ENCODE measurements around the gene RAMP2.
"Not testable (repeated sequence)": the region's sequence is repeated elsewhere in the genome, so short reads cannot be mapped to it uniquely, and the experiment has no call there.

DNA sequence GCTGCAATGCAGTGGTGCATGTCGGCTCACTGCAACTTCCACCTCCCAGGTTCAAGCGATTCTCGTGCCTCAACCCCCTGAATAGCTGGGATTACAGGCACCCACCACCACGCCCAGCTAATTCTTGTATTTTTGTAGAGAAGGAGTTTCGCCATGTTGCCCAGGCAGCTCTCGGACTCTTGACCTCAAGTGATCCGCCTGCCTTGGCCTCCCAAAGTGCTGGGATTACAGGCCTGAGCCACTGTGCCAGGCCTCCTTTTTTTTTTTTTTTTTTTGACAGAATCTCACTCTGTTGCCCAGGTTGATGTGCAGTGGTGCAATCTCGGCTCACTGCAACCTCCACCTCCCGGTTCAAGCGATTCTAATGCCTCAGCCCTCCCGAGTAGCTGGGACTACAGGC lies 18.1 kb upstream of the RAMP2 start:
- TF ChIP-seq, protein P1, sequence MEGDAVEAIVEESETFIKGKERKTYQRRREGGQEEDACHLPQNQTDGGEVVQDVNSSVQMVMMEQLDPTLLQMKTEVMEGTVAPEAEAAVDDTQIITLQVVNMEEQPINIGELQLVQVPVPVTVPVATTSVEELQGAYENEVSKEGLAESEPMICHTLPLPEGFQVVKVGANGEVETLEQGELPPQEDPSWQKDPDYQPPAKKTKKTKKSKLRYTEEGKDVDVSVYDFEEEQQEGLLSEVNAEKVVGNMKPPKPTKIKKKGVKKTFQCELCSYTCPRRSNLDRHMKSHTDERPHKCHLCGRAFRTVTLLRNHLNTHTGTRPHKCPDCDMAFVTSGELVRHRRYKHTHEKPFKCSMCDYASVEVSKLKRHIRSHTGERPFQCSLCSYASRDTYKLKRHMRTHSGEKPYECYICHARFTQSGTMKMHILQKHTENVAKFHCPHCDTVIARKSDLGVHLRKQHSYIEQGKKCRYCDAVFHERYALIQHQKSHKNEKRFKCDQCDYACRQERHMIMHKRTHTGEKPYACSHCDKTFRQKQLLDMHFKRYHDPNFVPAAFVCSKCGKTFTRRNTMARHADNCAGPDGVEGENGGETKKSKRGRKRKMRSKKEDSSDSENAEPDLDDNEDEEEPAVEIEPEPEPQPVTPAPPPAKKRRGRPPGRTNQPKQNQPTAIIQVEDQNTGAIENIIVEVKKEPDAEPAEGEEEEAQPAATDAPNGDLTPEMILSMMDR (IDR thresholded peaks at IDR 0.05) = not testable (repeated sequence)
- TF ChIP-seq POLR2AphosphoS5 (IDR thresholded peaks at IDR 0.05) = not testable (repeated sequence)

Measured in stomach (tissue), 4 donors.